ENCODE measurements around the gene MTERF2.
"Not testable (repeated sequence)": the region's sequence is repeated elsewhere in the genome, so short reads cannot be mapped to it uniquely, and the experiment has no call there.

The MTERF2 gene

GRCh38 chr12:106986625-106987389 is at the start of gene MTERF2:
Gene MTERF2 (minus strand): TSS chr12:106987146. CDS start chr12:106978714, 8,432 bp downstream.
- no peak for DNase-seq

- no peak for DNase-seq
Measured at GRCh38 chr12:107035733-107036132, 48.8 kb upstream of the MTERF2 start.

DNA sequence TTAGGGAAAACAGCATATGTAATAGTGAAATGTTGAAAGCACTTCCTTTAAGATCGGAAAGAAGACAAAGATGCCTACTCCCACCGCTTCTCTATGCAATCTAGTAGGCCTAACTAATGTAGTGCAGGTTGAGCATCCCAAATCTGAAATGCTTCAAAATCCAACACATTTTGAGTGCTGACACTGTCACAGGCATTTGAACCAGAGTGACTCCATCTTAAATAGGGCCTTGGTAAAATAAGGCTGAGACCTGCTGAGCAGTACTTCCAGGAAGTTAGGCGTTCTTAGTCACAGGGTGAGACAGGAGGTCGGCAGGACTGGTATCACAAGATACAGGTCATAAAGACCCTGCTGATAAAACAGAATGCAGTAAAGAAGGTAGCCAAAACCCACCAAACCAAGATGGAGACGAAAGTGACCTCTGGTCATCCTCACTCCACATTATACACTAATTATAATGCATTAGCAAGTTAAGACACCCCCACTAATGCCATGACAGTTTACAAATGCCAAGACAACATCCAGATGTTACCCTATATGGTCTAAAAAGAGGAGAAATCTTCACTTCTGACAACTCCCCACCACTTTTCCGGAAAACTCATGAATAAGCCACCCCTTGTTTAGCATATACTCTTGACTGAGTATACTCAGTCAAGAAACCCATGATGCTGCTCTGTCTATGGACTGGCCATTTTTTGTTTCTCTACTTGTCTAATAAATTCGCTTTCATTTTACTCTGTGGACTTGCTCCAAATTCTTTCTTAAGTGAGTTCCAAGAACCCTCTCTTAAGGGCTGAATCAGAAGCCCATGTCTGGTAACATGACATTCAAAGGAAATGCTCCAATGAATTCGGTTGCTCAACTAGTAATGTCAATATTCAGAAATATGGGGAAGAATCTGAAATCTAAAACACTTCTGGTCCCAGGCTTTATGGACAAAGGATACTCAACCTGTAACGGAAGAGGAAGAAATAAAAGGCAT is 47.1 kb upstream of the MTERF2 start:
- no peak for DNase-seq

DNA sequence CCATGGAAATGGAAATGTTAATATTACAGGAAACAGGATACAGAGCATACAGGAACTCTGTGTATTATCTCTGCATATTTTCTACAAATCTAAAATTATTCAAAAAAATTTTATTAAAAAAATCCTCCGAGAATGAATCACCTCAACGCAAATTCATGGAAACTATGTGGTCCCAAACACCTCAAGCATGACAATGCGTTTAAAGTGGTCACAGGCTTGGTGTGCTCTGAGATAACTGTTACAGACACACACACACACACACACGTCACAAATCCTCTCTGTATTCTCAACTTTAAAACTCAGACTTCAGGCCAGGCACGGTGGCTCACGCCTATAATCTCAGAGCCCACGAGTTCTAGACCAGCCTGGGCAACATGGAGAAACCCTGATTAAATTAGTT is 45.3 kb upstream of the MTERF2 start:
- DNase-seq: no peak

DNA sequence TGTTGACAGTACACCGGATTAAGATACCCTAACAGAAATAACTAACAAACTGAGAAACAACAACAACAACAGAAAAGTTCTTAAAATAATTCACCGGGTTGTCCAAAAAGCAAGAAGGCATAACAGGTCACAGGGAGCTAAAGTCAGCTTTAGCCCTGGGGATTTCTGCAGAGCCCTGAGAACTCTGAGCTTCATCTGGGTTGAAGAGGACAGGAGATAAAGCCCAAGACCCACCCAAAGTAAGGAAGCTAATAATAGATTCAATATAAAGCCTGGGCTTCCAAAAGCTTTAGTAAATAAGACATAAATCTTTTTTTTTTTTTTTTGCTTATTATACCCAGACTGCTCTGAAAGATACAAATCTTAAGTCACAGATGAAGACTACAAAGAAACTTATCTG is 44.1 kb upstream of the MTERF2 start:
- no peak for DNase-seq

GRCh38 chr12:107029081-107029480 is 42.1 kb upstream of the MTERF2 start:
- DNase-seq: no peak

DNA sequence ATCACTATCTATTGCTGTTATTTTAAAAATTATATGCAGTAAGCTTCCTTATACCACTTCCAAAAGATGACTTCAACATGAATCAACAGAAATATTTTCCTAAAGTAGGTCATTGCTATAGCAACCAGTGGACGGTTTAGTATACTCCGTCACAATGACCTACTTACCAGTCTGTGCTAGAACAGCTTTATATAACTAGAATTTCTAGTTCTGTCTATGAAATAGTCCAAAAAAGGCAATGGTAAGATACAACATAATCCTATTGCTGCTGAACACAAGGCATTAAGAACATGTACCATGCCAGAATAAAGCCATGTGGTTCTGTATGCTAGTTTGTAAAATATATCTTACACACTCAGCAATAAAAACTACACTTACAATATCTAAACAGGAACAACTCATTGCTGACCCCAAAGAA is 40.7 kb upstream of the MTERF2 start:
- no peak for DNase-seq

DNA sequence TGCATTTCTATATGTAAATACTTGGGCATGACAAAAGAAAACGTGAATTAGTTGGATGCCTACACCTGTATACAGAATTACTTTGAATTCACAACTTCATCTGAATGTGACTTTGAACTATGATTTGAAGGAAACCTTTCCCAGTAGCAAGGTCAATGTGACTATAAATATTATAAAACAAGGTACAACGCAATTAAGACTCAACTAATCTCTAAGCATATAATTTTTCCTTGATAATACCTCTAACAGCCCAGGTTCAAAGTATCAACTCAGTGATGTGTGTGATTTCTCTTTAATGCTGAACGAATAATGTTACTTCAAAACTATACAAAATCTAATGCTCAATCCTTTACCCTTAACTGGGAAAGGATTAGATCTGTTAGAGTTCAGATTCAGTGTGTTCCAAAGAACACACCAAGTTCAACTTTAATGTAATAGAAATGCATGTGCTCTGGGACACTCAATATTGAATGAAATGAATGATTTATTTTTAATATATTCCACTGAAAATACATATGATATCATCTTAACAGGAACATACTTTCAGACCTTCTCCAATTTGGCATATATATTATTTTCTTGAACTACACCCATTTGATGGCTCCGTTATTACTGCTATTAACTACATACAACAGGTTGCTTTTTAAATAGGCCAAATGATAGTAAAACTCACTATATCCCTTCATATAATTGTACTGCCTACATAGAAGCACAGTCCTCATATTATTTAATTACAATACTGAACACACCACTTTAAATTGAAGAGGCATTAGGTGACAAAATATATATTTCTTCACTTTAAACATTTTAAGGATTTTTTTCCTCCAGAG is 40.1 kb upstream of the MTERF2 start:
- DNase-seq: no peak

DNA sequence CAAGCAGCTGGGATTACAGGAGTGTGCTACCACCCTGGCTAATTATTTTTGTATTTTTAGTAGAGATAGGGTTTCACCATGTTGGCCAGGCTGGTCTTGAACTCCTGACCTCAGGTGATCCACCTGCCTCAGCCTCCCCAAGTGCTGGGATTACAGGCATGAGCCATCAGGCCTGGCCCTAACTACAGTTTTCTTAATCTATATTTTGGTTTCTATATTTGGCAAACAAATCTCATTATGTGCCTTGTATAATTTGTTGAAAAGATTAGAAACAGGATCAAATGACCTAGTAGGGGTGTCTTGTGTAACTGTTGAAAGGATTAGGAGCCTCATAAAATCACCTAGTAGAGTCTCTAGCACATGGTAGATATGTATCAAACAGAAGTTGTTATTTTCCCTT is 39.4 kb upstream of the MTERF2 start:
- not testable (repeated sequence) for DNase-seq

DNA sequence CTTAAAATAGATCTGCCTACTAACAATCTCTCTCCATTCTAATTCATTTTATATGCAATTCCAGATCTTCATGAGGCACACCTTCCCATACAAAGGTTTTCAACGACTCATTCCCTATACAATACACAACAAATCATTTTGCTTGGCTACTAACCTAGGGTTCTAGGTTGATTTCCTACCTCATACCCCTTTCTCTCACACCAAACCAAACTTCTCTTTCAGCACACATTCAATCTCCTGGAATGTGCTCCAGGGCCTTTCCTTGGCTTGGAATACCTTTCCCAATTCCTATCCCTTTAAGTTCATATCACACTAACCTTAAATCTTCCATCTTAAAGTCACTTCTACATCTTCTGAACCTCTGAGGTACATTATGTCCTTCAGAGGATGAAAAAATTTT is 38.7 kb upstream of the MTERF2 start:
- no peak for DNase-seq

GRCh38 chr12:107019546-107019945 is 32.6 kb upstream of the MTERF2 start:
- DNase-seq: no peak

- DNase-seq: no peak
Measured at GRCh38 chr12:107017042-107017441, 30.1 kb upstream of the MTERF2 start.

DNA sequence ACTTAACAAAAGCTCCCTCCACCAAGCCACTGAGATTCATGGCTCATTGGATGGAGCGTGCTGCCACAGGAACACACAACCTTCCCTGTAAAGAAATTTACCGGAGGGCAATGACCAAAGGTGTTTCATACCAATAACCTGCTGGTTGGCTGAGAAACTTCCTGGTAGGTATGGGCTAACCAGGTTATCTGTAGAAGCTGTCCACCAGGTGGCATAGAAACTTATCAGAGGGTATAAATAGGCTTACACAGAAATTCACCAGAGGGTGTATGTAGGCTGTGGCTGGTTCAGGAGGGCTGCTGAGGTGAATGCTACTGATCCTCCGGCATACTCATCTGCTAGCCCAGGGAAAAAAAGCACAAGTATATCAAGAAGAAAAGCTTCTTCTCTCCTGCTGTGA is 27.1 kb upstream of the MTERF2 start:
- DNase-seq: no peak

DNA sequence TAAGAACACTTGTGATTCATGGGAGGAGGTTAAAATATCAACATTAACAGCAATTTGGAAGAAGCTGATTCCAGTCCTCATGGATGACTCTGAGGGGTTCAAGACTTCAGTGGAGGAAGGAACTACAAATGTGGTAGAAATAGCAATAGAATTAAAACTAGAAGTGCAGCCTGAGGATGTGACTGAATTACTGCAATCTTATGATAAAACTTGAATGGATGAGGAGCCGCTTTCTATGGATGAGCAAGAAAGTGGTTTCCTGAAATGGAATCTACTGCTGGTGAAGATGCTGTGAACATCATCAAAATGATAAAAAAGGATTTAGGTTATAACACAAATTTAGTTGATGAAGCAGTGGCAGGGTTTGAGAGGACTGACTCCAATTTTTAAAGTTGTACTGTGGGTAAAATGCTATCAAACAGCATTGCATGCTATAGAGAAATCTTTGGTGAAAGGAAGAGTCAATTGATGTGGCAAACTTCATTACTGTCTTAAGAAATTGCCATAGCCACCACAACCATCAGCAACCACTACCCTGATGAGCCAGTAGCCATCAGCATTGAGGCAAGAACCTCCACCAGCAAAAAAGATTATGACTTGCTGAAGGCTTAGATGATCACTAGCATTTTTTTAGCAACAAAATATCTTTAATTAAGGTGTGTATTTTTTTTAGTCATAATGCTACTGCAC is 25.9 kb upstream of the MTERF2 start:
- DNase-seq: no peak

GRCh38 chr12:107011519-107011918 is 24.6 kb upstream of the MTERF2 start:
- DNase-seq: no peak

DNA sequence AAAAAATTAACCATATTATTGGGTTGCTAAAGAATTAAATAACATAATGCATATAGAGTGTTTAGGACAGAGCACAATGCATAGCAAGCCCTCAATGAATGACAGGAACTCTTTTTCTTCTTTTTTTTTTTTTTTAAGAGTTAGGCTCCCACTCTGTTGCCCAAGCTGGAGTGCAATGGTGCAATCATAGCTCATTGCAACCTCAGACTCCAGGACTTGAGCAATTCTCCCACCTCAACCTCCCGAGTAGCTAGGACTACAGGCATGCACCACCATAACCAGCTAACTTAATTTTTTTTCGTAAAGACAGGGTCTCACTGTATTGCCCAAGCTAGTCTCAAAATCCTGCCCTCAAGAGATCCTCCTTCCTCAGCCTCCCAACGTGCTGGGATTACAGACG is 20.5 kb upstream of the MTERF2 start:
- DNase-seq: no peak

DNA sequence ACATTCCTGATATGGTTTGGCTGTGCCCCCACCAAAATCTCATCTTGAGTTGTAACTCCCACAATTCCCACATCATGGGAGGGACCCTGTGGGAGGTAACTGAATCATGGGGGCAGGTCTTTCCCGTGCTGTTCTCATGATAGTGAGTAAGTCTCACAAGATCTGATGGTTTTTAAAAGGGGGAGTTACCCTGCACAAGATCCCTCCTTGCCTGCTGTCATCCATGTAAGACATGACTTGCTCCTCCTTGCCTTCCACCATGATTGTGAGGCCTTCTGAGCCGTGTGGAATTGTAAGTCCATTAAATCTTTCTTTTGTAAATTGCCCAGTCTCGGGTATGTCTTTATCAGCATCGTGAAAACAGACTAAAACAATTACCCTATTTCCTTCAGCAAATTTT is 15.7 kb upstream of the MTERF2 start:
- not testable (repeated sequence) for DNase-seq

DNA sequence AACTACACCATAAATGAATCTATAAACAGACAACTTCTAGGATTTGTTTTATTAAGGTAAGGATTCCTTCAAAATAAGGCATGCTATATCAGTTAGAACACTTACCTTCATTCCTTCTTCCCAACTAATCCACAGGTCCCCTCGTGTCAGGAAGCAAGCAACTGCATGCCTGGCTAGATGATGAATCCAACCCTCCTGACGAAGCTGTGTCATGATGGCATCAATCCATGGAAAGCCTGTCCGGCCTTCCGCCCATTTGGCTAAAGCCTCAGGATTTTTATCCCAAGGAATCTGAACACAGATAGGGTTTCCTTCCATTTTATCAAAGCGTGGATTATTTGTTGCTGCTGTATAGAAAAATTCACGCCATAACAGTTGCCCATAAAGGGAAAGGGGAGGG is 12.5 kb upstream of the MTERF2 start:
- no peak for DNase-seq

GRCh38 chr12:106997916-106998315 is 11.0 kb upstream of the MTERF2 start:
- no peak for DNase-seq

- not testable (repeated sequence) for DNase-seq
Measured at GRCh38 chr12:106996102-106996501, 9.2 kb upstream of the MTERF2 start.

GRCh38 chr12:106994579-106995220 is 7.8 kb upstream of the MTERF2 start:
- no peak for DNase-seq

- no peak for DNase-seq
Measured at GRCh38 chr12:106987846-106988245, 900 bp upstream of the MTERF2 start.

Data from NCI-H1930 (cell line).